Measurements from ENCODE around the gene DNAJB12. TPM values are rescaled to one million over a fixed set of nuclear protein-coding genes. Genes with fewer than 3 reads are reported as not detected.
"Not testable (repeated sequence)": the region's sequence is repeated elsewhere in the genome, so short reads cannot be mapped to it uniquely, and the experiment has no call there.

DNAJB12 gene
- total RNA-seq, result 10 to 100 TPM; 23.8 to 26.7 TPM

DNA sequence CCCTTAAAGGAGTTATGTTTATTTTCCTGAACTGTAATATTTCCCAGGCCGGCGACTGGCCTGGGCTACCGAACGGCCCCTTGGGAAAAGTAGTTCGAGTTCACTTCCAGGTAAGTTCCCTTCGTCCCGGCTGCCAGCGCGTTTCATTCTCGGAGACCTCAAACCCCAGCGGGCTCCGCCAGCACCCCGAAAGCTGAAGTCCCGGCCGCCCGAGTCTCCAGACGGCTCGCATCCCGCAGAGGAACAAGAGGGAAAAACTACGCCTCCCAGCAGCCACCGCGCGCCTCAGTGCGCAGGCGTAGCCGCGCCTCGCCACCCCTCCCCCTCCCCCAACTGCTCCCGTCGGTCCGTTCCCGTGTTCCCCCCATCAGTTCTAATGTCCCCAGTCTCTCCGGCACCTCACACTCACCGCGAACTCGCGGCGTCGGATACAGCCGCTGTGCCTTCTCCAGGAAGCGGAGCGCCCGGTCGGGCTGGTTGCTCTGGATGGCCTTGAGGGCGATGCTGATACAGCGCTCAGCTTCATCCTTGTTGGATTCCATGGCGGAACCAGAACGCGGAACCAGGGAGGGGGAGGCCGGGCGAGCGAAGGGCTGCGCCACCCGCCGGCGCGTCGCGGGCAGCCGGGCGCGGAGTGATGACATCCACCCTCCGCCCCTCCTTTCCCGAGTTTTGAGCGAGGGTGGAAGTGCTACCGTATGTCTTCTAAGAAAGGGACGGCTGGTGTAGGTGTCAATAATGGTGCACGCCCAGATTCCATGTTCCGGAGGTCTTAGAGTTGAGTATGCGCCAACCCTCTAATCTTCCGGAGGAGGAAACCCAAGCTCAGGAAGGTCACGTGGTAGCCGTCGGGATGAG, at the start of gene DNAJB12:
TSS of gene DNAJB12 (minus strand) at position 564 of the 858 bp plus-strand sequence. CDS start at position 542, 22 bp downstream.
- DNase-seq, result peak; percentile 91
- H3K27me3 Mint-ChIP-seq, result peaks cover 2% of the 10 kb centered on the region
- no peaks in the 10 kb centered on the region for H3K9me3 Mint-ChIP-seq
- H3K4me1 Mint-ChIP-seq, result peaks cover 34% of the 10 kb centered on the region
- CTCF ChIA-PET, result interaction anchor here (0.8 to 2.4 kb wide), 9 partner anchors 10 to 582 kb away, joined by 3 to 8 read pairs (median 4); no protein-coding TSS in a partner anchor
- peak within 1 kb of the TSS; percentile 91 for H3K27ac Mint-ChIP-seq
- POLR2A ChIA-PET, result interaction anchor here (0.8 to 2.8 kb wide), 11 partner anchors 10 to 892 kb away, joined by 3 to 13 read pairs (median 4); partner anchors contain the start of genes ANAPC16, ASCC1 and DNAJC9
- H3K4me3 Mint-ChIP-seq, result peak within 1 kb of the TSS; percentile 95
- peaks cover 23% of the 10 kb centered on the region for H3K36me3 Mint-ChIP-seq (ENCODE audit: low read depth)

DNA sequence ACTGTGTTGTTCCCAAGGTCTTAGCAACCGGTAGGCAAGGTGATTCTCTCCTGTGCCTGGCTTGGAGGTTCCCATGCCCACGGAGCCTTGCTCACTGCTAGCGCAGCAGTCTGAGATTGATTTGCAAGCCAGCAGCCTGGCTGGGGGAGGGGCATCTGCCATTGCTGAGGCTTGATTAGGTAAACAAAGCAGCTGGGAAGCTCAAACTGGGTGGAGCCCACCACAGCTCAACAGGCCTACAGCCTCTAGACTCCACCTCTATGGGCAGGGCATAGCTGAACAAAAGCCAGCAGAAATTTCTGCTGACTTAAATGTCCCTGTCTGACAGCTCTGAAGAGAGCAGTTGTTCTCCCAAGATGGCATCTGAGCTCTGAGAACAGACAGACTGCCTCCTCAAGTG, 40.9 kb upstream of the DNAJB12 start:
- POLR2A ChIA-PET, CTCF ChIA-PET: not testable (repeated sequence)

DNA sequence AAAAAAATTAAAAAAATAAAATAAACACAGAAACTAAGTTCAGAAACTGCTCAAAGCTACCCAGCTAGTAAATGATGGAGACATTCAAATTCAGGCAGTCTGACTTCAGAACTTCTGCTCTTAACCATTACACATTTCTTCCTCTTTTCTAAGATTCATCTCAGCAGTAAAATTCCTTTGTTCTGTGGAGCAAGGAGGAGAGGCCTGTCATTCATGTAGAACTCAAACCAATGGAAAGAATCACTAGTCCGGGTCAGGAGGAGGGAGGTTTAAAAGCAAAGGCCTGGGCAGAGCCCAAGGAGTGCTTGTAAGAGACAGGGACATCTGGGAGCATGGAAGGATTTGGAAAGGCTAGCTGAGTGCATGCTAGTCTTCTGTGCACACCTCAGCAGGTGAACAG, 37.9 kb upstream of the DNAJB12 start:
- H3K36me3 Mint-ChIP-seq (ENCODE audit: low read depth), result no peaks in the 10 kb centered on the region
- H3K9me3 Mint-ChIP-seq, result no peaks in the 10 kb centered on the region
- H3K27me3 Mint-ChIP-seq, result no peaks in the 10 kb centered on the region
- CTCF ChIA-PET, result no interaction called here
- H3K4me3 Mint-ChIP-seq, result no peak overlapping the region
- POLR2A ChIA-PET, result no interaction called here
- no peak for DNase-seq
- H3K4me1 Mint-ChIP-seq, result no peaks in the 10 kb centered on the region
- no peak overlapping the region for H3K27ac Mint-ChIP-seq

More for the DNA sequence above, 40.9 kb upstream of the DNAJB12 start:
- H3K27me3 Mint-ChIP-seq; H3K9me3 Mint-ChIP-seq; H3K4me3 Mint-ChIP-seq; H3K36me3 Mint-ChIP-seq (ENCODE audit: low read depth); DNase-seq; H3K27ac Mint-ChIP-seq; H3K4me1 Mint-ChIP-seq: not testable (repeated sequence)

DNA sequence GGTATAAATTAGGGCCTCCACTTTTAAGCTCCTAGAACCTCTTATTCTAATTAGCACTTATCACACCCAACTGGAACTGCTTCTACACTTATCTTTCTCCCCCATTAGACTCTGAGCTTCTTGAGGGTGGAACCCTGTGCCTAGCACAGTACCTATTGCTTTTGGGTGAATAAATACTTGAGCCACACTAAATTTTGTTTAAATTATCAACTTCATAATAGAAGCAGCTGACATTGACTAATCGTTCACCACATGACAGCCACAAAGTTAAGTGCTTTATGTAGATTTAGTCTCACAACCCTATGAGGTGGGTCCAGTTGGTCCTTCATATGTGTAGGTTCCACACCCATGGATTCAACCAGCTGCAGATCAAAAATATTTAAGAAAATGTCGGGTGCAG, 36.0 kb upstream of the DNAJB12 start:
- POLR2A ChIA-PET, result interaction anchor here (0.6 kb wide), 1 partner anchor 235 kb away, joined by 3 read pairs; the partner anchor contains the start of gene MICU1
- no peaks in the 10 kb centered on the region for H3K9me3 Mint-ChIP-seq

DNA sequence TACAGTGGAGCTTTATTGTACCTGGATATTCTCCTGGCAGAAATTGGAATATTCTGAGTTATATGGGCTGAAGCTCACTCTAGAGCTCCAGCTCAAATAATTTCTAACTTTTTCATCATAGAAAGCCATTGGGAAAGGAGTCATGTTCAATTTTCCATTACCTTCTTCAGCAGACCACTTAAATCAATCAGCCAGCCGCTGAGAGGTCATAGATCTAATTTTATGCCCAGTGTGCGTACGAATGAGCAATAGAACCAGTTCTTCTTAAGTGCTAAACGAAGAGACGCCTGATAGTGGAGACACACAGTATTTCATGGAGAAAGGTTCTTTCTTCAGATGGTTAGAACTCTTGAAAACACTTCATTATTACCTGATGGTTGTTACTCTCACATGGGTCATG, 35.0 kb upstream of the DNAJB12 start:
- ChIA-PET CTCF (interaction anchor here (0.9 kb wide), 1 partner anchor 15 kb away, joined by 7 read pairs; no protein-coding TSS in a partner anchor), POLR2A (no interaction called here)

More for the DNA sequence above, 36.0 kb upstream of the DNAJB12 start:
- H3K27me3 Mint-ChIP-seq, result no peaks in the 10 kb centered on the region
- H3K36me3 Mint-ChIP-seq (ENCODE audit: low read depth), result no peaks in the 10 kb centered on the region
- no peak for DNase-seq
- no peak overlapping the region for H3K4me3 Mint-ChIP-seq
- no peaks in the 10 kb centered on the region for H3K4me1 Mint-ChIP-seq
- CTCF ChIA-PET, result no interaction called here
- H3K27ac Mint-ChIP-seq, result no peak overlapping the region

DNA sequence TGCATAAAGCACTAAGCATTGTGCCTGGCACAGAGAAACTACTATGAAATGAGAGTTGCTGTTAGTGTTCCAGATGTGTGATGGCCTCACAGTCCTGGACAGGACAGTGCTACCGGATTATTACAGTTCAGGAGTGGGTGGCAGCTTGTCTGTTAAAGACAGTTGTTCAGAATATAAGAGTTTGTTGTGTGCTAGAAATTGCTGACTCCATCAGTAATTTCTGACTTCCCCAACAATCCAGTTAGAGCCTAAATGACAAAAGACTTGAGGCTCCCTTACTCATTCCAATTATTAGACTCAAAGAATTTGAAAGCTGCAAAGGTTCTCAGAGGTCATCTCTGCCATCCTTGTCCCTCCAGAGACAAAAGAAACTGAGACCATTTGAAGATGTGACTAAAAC, 34.3 kb upstream of the DNAJB12 start:
- Mint-ChIP-seq H3K36me3 (ENCODE audit: low read depth) (no peaks in the 10 kb centered on the region), H3K4me3 (no peak overlapping the region), H3K4me1 (no peaks in the 10 kb centered on the region), H3K9me3 (no peaks in the 10 kb centered on the region), H3K27ac (no peak overlapping the region), H3K27me3 (no peaks in the 10 kb centered on the region)
- ChIA-PET POLR2A (no interaction called here), CTCF (interaction anchor here (0.9 kb wide), 1 partner anchor 14 kb away, joined by 7 read pairs; no protein-coding TSS in a partner anchor)
- no peak for DNase-seq

More for the DNA sequence above, 35.0 kb upstream of the DNAJB12 start:
- Mint-ChIP-seq H3K36me3 (ENCODE audit: low read depth) (no peaks in the 10 kb centered on the region), H3K9me3 (no peaks in the 10 kb centered on the region), H3K4me1 (no peaks in the 10 kb centered on the region), H3K27me3 (no peaks in the 10 kb centered on the region), H3K4me3 (no peak overlapping the region), H3K27ac (no peak overlapping the region)
- no peak for DNase-seq

DNA sequence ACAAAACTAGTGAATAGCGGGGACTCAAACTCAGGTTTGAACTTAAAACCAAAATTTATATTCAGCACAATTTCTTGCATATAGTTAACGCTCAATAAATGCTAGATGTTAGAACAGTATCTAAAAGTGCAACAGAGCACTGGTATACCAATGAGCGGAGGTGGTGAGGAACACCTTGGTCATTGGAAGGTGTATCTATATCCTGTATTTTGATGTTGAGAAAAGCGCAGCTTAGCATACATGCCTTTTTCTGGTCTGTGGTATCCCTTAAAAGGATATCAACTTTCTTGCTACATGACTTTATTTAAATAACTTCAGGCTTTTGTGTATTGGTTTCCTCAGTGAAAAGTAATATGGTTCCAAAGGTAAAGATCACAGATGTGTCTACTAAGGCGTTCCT, 33.3 kb upstream of the DNAJB12 start:
- Mint-ChIP-seq H3K27ac (no peak overlapping the region), H3K4me1 (no peaks in the 10 kb centered on the region), H3K36me3 (ENCODE audit: low read depth) (no peaks in the 10 kb centered on the region), H3K4me3 (no peak overlapping the region), H3K9me3 (no peaks in the 10 kb centered on the region), H3K27me3 (no peaks in the 10 kb centered on the region)
- ChIA-PET POLR2A (no interaction called here), CTCF (no interaction called here)
- DNase-seq, result no peak

DNA sequence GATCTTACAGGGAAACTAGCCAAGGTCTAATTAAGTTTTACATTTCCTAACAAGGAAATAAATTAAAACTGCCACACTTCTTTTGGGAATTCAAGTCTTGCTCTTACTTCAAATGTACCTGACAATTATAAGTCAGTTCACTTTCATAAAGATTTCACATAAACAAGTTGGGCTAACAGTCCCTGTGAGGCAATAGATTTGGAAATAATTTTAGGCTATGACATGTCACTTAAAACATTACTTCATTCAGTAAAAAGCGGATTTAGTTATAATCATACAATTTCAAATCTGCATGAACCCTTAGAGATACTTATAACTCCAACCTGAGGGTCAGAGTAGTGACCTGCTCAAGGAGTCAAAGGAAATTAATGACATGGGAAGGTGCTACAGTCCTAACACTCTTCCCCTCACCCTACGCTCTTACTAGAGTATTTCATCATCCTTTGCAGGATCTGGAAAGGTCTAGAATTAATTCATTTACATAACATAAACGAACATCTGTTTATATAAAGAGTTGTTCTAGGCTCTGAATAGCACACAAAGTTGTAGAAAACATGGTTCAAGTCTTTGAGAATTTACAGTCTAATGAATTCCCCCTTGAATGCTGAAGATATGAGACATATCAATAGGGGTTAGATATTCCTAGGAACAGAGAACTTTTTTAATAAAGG, 32.3 kb upstream of the DNAJB12 start:
- Mint-ChIP-seq H3K4me3 (no peak overlapping the region), H3K27ac (no peak overlapping the region), H3K4me1 (no peaks in the 10 kb centered on the region), H3K36me3 (ENCODE audit: low read depth) (no peaks in the 10 kb centered on the region), H3K9me3 (no peaks in the 10 kb centered on the region), H3K27me3 (no peaks in the 10 kb centered on the region)
- ChIA-PET CTCF (no interaction called here), POLR2A (no interaction called here)
- DNase-seq, result no peak

DNA sequence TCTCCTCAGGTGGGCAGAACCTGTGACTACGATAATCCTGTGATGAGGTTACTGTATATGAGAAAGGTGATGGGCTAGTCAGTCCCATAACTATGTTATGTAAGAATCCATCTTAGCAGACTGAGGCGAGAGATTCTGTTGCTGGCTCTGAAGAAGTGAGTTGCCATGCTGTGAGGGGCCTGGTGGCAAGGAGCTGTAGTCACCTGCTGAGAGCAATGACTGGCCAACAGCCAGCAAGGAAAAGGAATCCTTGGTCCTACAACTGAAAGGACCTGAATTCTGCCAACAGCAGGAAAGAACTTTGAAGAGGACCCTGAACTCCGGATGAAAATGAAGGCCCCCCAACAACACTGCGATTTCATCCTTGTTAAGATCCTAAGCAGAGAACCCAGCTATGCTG, 31.0 kb upstream of the DNAJB12 start:
- Mint-ChIP-seq H3K27ac (no peak overlapping the region), H3K36me3 (ENCODE audit: low read depth) (no peaks in the 10 kb centered on the region), H3K27me3 (no peaks in the 10 kb centered on the region), H3K9me3 (no peaks in the 10 kb centered on the region), H3K4me1 (no peaks in the 10 kb centered on the region), H3K4me3 (no peak overlapping the region)
- CTCF ChIA-PET, result no interaction called here
- POLR2A ChIA-PET, result no interaction called here
- no peak for DNase-seq

DNA sequence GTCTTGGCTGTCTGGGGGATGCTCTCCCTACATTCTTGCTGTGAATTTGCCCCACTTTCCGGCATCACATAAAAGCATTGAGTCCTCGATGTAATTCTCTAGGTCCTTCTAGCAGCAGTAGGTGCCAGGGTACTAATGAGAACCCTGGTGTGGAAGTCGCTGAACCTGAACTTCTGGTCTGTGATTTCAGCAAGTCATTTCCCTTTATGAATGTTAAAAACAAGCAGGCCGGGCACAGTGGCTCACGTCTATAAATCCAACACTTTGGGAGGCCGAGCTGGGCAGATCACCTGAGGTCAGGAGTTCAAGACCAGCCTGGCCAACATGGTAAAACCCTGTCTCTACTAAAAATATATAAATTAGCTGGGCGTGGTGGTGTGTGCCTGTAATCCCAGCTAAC, 30.3 kb upstream of the DNAJB12 start:
- CTCF ChIA-PET, result interaction anchor here (0.8 kb wide), 1 partner anchor 492 kb away, joined by 3 read pairs; no protein-coding TSS in a partner anchor
- H3K9me3 Mint-ChIP-seq; H3K27me3 Mint-ChIP-seq; H3K27ac Mint-ChIP-seq; H3K4me1 Mint-ChIP-seq; H3K36me3 Mint-ChIP-seq (ENCODE audit: low read depth); DNase-seq; H3K4me3 Mint-ChIP-seq; POLR2A ChIA-PET: not testable (repeated sequence)

DNA sequence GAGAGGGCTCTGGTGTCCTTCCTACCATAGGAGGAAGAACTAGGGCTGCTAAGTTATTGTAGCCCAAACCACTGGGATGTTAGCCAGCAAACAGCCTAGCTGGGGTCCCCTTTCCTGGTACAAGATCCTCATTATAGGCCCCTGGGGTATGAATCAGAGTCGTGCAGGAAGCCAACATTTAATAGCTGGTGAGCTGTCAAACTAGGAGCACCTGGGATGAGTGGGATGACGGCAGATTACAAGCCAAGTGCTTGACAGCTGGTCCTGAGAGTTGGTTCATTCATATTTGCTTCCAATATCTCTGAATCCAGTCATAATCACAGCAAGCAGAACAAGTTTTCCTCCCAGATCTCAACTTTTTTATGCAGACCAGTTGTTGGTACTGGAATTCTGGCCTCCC, 25.1 kb upstream of the DNAJB12 start:
- ChIA-PET CTCF (interaction anchor here (1.4 kb wide), 1 partner anchor 454 kb away, joined by 5 read pairs; no protein-coding TSS in a partner anchor), POLR2A (no interaction called here)
- H3K9me3 Mint-ChIP-seq, result no peaks in the 10 kb centered on the region
- DNase-seq, result no peak
- no peak overlapping the region for H3K27ac Mint-ChIP-seq
- H3K27me3 Mint-ChIP-seq, result no peaks in the 10 kb centered on the region
- no peak overlapping the region for H3K4me3 Mint-ChIP-seq
- H3K36me3 Mint-ChIP-seq (ENCODE audit: low read depth), result no peaks in the 10 kb centered on the region
- H3K4me1 Mint-ChIP-seq, result peaks cover 13% of the 10 kb centered on the region

DNA sequence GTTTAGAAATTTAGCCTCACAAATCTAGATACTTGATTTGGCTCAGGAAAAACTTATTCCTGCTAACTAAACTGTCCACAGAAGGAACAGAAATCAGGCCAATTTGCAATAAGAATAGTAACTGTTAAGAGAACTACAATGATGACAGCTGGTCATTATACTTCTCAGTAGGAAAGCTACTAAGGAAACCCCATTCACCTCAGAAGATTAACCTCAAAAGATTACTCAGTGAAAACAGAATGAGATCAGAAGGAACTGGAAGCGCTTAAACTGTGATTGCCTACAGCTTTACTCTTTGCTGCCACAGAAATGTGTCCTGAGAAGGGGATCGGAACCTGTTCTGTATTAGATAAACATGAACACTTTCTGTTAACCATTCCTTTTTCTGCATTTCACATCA, 24.3 kb upstream of the DNAJB12 start:
- H3K27me3 Mint-ChIP-seq, result no peaks in the 10 kb centered on the region
- H3K36me3 Mint-ChIP-seq (ENCODE audit: low read depth), result no peaks in the 10 kb centered on the region
- POLR2A ChIA-PET, result interaction anchor here (0.8 kb wide), 1 partner anchor 10 kb away, joined by 3 read pairs; no protein-coding TSS in a partner anchor
- no peak for DNase-seq
- no peak overlapping the region for H3K27ac Mint-ChIP-seq
- H3K4me3 Mint-ChIP-seq, result no peak overlapping the region
- H3K4me1 Mint-ChIP-seq, result peaks cover 13% of the 10 kb centered on the region
- H3K9me3 Mint-ChIP-seq, result no peaks in the 10 kb centered on the region
- CTCF ChIA-PET, result interaction anchor here (1.4 kb wide), 1 partner anchor 455 kb away, joined by 5 read pairs; no protein-coding TSS in a partner anchor

DNA sequence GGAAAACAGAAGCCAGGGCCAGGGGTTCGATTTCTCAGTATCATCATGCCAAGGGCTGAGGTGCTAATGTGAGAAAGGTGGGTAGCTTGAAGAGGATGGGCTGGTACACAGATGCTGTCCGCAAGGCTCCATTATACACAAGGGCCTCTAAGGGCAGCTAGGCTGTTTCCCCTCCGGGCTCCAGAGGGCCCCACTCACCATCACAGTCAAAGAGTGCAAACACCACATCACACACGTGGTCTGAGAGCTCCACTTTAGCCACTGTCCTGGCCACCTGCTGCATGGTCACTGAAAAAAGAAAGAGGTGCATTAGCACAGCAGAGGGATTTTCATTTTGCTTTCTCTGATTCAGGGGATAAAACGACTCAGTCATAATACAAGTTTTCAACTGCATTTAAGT, 20.9 kb upstream of the DNAJB12 start:
- Mint-ChIP-seq H3K27me3 (no peaks in the 10 kb centered on the region), H3K36me3 (ENCODE audit: low read depth) (no peaks in the 10 kb centered on the region), H3K27ac (no peak overlapping the region), H3K4me1 (peaks cover 15% of the 10 kb centered on the region), H3K4me3 (no peak overlapping the region), H3K9me3 (no peaks in the 10 kb centered on the region)
- ChIA-PET POLR2A (no interaction called here), CTCF (interaction anchor here (1.4 to 1.6 kb wide), 2 partner anchors 11 to 459 kb away, joined by 5 read pairs; no protein-coding TSS in a partner anchor)
- DNase-seq, result peak; percentile 14
